Measurements from ENCODE around the gene PITX2.

DNA sequence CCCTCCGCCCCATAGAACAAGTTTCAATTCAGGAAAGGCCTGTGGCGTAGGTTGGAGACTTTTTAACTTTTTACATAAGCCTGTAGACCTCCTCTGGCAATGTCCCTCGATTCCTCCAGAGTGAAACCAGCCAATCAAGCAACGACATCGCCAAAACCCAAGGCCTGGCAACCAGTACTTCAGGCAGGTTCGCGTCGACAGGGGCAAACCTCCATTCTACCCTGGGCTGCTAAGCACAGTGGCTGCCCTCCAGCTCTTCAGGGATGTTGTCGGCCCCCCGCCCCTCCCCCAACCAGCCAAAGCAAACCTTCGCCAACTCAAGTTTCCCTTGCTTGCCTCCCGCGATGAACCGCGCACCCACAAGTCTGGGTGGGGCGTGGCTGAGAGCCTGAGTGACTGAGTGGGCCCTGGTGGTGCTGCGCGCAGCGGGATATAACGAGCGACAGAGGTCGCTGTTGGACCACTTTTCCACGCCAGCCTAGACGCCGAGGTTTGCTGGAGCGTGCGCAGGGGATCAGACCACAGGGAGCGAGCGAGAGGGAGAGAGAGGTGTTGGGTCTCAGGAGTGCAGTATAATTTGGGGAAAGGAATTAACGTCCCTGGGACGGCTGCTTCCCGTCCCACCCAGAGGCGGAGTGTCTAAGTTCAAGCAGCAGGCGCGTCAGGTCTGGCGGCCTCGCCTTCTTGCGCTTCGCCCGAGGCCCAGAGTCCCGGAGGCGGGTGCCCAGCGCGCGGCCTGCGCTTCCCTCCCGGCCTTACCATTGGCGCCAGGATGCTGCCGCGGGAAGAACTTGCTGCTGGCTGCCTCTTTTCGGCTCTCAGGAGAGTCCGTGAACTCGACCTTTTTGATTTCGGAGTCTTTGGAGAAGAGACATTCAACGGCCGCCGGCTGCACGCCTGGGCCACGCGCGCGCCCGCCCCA is 9.0 kb upstream of the PITX2 start:
- TF ChIP-seq EZH2 (IDR thresholded peaks at IDR 0.05; ENCODE audit: borderline replicate concordance, control insufficient read depth, low read depth, low read length) (no peak), RAD21 (IDR thresholded peaks at IDR 0.05; ENCODE audit: insufficient read depth, low read depth, low read length) (peak; percentile 61), FOXK2 (IDR thresholded peaks at IDR 0.05) (no peak), CREM (IDR thresholded peaks at IDR 0.05; ENCODE audit: low read depth) (no peak), TCF7 (IDR thresholded peaks at IDR 0.05; ENCODE audit: borderline replicate concordance) (no peak), CHD2 (IDR thresholded peaks at IDR 0.05; ENCODE audit: borderline replicate concordance, low read depth, low read length) (no peak), EP300 (IDR thresholded peaks at IDR 0.05; ENCODE audit: borderline replicate concordance in 1 of 2, control insufficient read depth in 1 of 2, low read depth in 2 of 2, low read length in 2 of 2) (no peak), RELA (IDR thresholded peaks at IDR 0.05; ENCODE audit: borderline replicate concordance, partially characterized antibody) (no peak), BHLHE40 (IDR thresholded peaks at IDR 0.05; ENCODE audit: borderline replicate concordance in 1 of 2, low read depth in 2 of 2, low read length in 1 of 2) (peak in 1 of 2 experiments; percentile 8; a peak in 1 of 4 replicates)
- TF ChIP-seq, protein P1, sequence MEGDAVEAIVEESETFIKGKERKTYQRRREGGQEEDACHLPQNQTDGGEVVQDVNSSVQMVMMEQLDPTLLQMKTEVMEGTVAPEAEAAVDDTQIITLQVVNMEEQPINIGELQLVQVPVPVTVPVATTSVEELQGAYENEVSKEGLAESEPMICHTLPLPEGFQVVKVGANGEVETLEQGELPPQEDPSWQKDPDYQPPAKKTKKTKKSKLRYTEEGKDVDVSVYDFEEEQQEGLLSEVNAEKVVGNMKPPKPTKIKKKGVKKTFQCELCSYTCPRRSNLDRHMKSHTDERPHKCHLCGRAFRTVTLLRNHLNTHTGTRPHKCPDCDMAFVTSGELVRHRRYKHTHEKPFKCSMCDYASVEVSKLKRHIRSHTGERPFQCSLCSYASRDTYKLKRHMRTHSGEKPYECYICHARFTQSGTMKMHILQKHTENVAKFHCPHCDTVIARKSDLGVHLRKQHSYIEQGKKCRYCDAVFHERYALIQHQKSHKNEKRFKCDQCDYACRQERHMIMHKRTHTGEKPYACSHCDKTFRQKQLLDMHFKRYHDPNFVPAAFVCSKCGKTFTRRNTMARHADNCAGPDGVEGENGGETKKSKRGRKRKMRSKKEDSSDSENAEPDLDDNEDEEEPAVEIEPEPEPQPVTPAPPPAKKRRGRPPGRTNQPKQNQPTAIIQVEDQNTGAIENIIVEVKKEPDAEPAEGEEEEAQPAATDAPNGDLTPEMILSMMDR (IDR thresholded peaks at IDR 0.05 in 2 of 3, conservative IDR thresholded peaks at IDR 0.05 in 1 of 3; ENCODE audit: control insufficient read depth in 2 of 3, extremely low read depth in 1 of 3, insufficient read depth in 1 of 3, low read depth in 3 of 3, low read length in 3 of 3): peak; percentile 52 to 75 (median 61)
- TF ChIP-seq, protein P2, sequence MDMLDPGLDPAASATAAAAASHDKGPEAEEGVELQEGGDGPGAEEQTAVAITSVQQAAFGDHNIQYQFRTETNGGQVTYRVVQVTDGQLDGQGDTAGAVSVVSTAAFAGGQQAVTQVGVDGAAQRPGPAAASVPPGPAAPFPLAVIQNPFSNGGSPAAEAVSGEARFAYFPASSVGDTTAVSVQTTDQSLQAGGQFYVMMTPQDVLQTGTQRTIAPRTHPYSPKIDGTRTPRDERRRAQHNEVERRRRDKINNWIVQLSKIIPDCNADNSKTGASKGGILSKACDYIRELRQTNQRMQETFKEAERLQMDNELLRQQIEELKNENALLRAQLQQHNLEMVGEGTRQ (IDR thresholded peaks at IDR 0.05; ENCODE audit: borderline replicate concordance, low read depth, low read length): no peak
